ENCODE data around the gene ITGA5.

ITGA5 gene

DNA sequence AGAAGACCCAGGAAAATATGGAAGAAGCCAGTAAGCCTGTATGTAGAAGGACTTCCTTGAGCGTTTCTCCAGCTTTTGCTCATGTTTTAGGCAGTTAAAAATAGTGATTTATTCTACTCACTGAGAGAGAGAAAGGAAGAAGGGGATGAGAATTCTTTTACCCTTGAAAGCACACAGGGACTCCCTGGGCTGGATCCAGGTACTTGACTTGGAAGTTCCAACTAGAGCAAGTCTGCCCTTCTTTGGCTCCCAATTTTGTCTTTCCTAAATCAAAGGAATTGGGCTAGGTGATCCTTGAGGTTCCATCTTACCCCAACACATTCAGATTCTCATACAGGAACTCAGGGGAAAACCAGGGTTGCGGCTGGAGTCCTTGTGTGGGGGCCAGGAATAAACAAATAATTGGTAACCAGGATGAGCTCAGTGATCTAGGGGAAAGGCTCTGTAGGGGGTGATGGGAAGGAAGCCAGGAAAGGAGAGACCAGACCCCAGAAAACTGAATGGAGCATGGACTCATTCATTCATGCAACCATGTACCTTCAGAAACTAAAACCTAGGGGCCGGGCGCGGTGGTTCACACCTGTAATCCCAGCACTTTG lies 11.5 kb upstream of the ITGA5 start:
- no peak for DNase-seq

GRCh38 chr12:54429014-54429471 lies 10.0 kb upstream of the ITGA5 start:
- no peak for DNase-seq

GRCh38 chr12:54428050-54429013 lies 9.3 kb upstream of the ITGA5 start:
- no peak for DNase-seq

GRCh38 chr12:54427106-54427505 lies 8.0 kb upstream of the ITGA5 start:
- DNase-seq: no peak

DNA sequence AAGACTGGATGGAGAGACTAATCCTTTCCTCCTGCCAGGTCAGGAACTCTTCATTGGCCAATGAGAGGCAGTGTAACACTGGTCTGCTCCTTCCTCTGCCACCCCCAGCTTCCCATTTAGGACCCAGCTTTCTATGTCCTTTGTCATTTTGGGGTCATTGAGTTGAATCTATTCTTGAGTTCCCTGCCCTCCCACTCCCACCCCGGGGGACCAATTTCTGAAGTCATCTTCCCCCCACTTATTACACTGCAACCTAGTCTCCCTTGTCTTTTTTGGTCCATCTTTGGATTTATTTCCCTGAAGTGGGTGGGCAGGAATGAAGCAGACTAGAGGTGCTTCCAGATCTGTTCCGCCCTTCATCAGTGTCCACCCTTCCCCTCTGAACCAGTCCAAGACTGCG lies 7.6 kb upstream of the ITGA5 start:
- DNase-seq: no peak

- no peak for DNase-seq
Observed at GRCh38 chr12:54425702-54426101, 6.6 kb upstream of the ITGA5 start.

GRCh38 chr12:54424224-54424623 lies 5.2 kb upstream of the ITGA5 start:
- DNase-seq: no peak

GRCh38 chr12:54423816-54424150 lies 4.7 kb upstream of the ITGA5 start:
- DNase-seq: no peak

GRCh38 chr12:54421879-54422250 lies 2.8 kb upstream of the ITGA5 start:
- DNase-seq: no peak

DNA sequence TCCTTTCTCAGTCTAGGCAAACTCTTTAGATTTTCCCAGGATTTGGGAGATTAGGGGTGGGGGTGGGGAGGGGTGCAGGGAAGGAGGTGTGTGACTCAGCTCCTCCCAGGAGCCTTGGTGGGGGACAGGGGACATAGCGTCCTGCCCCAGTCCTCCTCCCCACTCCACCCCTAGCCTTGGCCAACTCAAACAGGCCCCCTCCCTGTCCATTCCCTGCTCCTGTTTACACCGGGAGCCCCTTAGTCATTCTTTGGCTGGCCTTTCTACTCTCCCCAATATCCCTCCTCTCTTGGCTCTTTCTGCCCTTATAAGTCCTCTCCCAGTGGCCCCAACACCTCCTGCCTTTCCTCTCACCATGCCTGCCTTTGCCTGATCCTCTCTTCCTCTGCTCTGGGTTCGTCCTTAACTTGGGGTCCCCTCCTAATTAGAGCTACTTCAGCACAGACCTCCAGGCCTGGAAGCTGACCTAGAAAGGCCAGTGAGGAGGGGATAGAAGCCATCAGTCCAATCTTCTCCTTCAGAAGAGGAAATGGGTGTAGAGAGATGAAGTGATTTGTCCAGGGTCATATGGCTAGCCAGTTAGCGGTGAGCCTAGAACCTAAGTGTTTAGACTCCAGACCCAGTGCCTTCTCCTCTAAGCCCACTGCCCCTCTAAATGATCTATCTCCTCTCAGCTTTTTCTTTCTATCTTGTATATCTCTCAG lies 2.3 kb upstream of the ITGA5 start:
- no peak for DNase-seq

DNA sequence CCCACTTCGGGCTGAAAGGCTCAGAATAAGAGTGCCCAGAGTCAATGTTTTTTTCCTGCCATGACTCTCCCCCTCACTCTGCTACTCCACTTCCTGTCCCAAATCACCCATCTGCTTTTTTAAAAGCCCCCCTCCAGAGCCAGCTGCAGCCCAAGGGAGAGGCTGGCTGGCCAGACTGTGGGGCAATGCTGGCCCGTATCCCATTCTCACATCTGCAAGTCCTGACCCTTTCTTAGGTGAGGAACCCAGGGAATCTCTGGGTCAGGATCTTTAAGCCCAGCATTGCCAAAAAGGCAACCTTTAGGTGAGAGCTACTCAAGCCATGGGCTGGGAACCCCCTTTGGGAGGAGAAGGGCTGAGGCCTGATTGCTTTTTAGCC lies 1.7 kb upstream of the ITGA5 start:
- no peak for DNase-seq

- no peak for DNase-seq
Observed at GRCh38 chr12:54418441-54419087, 502 bp downstream of the ITGA5 start.

DNA sequence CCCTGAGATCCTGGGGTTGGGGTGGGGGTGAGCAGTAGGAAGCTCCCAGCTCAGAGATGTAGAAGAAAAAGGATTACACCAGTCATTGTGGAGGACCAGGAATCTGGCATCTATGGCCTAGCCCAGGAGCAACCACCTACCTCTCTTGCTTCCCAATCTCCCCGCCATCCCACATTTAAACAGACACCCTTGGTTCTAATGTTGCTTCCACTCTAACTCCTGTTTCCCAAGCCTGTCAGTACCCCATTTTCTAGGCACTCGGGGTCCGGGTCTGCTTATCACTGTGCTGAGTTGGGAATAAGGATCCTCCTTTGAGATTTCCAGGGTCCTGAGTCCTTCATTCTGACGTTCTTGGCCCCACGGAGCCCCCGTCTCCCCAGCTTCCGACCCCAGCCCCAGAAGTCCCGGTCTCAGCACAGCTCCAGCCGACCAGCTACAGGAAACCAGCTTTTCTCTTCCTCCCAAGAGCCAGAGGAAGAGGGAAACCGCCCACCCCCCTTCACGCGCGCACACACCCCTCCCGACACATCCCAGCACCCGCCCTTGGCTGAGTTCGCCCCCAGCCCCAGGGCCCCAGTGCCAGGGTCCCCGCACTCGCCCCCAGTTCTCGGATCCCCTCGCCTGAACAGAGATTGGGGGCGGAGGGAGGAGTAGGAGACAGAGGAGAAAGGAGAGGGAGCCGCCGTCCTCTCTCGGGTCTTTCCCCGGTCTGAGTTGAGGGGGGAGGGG lies 1.2 kb downstream of the ITGA5 start:
- no peak for DNase-seq

DNA sequence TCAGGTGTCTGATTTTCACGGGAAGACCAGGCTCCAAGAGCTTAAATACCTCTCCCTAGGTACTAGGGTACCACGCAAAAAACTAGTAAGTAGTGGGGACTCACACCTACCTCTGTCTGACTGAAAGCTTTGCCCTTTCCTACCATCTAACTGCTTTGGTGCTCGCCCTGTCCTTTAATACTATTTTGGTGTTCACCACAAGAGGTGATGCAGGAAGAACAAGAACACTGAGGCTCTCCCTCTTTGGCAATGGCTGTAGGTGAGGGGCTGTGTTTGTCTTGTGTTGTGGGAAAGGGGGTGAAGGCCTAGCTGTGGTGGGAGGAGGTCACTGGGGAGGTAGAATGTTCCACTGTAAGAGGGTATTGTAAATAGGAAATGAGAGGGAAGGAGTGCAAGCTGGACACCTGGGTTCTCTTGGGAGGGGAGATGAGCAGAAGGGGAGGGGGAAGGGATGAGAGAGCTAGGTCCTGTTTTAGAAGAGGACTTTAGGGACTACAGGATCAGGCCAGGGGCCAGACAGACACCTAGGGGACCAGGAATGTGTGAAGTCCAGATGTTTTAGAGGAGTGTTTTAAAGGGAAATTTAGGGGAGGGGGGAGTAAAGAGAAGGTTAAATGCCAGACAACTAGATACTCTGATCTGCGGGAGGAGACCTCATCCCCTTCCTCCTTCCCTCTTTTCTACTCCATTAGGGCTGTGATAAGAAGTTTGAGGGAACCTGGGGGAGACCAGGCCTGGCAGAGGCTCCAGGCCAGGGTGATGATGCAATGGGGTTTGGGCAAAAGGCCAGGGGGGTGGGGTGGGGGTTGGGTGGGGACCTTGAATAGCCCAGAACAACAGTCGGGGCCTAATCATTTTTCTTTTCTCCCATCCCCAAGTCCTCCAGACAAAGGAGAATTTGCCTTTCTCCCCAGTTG lies 2.1 kb downstream of the ITGA5 start:
- no peak for DNase-seq

GRCh38 chr12:54415221-54415929 lies 3.7 kb downstream of the ITGA5 start:
- DNase-seq: no peak

DNA sequence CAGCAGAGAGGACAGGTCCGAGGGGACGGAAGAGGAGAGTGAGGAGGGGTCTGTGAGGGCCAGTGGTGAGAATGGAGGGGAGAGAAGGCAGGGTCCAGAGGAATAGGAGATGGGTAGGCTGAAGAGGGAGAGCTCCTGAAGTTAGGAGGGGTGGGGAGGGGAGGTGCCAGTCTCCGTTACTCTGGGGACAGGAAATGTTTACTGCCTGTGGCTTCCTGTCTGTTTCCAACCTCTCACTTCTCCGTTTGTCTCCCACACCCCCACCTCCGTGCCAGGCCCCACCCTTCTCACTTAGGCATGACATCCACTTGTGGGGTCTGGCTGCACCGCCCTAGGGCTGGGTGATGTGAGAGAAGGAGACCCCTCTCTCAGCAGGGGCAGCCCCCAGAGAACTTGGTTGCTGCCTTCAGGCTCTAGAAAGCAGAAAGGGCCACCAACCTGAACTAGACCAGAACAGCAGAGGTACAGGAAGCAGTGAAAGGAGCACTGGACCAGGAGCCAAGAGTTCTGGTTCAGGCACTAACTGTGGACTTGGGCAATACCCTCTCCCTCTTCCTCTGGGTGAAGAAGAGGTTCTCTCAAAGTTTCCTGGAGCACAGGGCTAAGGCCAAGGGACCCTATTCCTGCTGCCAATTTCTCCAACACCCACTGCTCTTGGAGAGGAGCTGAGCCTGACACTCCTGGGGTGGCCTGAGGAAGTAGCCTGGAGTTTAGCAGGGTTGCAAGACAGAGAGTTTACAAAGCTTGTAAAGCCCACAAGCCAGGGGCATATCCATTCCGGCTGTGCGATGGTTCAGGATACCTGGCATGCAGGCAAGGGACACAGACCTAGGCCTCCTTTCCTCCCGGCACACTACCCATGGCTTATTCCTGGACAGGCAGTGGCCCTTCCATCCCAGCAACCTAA lies 5.5 kb downstream of the ITGA5 start:
- peak in 2 of 4 experiments; percentile 54 to 70 for DNase-seq

DNA sequence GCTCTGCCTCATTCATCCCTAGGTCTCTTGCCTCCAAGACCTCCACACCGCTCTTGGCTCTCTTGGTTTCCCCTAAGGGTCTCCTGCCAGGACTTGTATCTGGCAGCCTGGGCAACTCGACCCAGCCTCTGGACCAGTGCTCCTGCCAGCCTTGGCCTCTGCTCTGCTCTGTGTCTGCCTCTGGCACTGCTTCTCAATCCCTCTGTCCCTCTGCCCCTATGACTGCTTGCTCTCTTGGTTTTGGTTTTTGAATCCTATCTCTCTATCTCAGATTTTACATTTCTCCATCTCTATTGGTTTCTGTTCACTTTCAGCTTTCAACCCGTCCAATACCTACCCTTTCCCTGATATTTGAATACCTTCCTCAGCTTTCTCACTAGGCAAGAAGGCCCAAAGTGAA lies 6.3 kb downstream of the ITGA5 start:
- no peak for DNase-seq

GRCh38 chr12:54412348-54412747 lies 6.7 kb downstream of the ITGA5 start:
- DNase-seq: no peak

DNA sequence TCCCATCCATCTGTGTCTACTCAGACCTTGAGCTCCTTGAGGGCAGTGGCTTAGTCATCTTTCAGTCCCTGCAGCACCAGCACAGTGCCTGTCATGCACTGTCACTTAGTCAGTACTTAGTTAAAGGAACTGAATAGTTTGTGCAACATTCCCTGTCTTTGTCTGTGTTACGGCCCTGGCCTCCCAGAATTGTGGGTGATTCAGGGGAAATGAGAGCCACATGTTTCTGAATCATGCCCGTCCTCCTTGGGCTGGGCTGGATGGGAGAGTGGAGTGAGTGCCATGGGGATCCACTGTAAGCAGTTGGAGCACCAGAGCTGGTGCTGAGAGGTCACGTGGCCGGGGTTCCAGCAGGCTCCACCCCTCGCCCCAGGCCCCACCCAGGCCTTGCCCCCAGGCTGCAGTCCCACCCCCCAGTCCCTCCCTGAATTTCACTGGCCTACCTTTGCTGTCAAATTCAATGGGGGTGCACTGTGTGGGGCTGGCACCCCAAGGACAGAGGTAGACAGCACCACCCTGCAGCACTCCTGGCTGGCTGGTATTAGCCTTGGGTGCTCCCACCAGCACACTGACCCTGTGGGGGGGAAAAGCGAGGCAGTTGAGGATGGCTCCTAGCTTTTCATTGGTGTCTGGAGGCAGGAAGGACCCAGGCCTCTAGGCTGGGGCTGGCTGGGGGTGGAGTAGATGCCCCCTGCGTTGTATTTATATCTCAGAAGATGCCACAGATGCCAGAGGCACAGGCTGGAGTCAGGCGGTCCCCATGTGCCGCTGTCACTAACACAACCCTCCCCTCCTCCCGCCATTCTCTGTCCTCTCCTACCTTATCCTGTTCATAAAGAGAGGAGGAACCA lies 7.5 kb downstream of the ITGA5 start:
- no peak for DNase-seq

Data from activated CD4-positive, CD25-positive, alpha-beta regulatory T cell (primary cell).